ENCODE measurements around the gene NRIP3. TPM values are rescaled to one million over a fixed set of nuclear protein-coding genes. Genes with fewer than 3 reads are reported as not detected.

Gene NRIP3
- total RNA-seq, 2 donors from 2014 or later, result 0.95 to 1.2 TPM

GRCh38 chr11:9041747-9042146, 37.9 kb upstream of the NRIP3 start:
- no peak for DNase-seq
- no peak for TF ChIP-seq CTCF (conservative IDR thresholded peaks at IDR 0.05)
- WGBS, 2 experiments (ENCODE audit: insufficient coverage in 1 of 2, insufficient read length in 1 of 2), result 93% methylated on average over 2 of the region's 2 CpGs; no CpG with 5 or more reads in 1 of the 2 experiments
- no peaks in the 10 kb centered on the region for H3K9me3 Mint-ChIP-seq
- Histone ChIP-seq H3K9ac (ENCODE audit: extremely low read depth, low read length, poor library complexity, severe bottlenecking) (no peak overlapping the region), H3K27ac (ENCODE audit: low read depth, low read length) (no peak overlapping the region), H3K4me1 (ENCODE audit: control insufficient read depth, insufficient read depth, low read length) (no peaks in the 10 kb centered on the region), H3K9me3 (ENCODE audit: control insufficient read depth, low read length) (no peaks in the 10 kb centered on the region), H3K27me3 (ENCODE audit: control insufficient read depth, insufficient read depth, low read length, poor library complexity, severe bottlenecking) (peaks cover 7% of the 10 kb centered on the region), H3K36me3 (ENCODE audit: control insufficient read depth, insufficient read depth, low read length) (no peaks in the 10 kb centered on the region), H3K4me3 (ENCODE audit: low read length) (no peak overlapping the region)
- no peak overlapping the region for H3K4me3 Mint-ChIP-seq
- no peak overlapping the region for H3K27ac Mint-ChIP-seq
- peaks cover 10% of the 10 kb centered on the region for H3K4me1 Mint-ChIP-seq
- H3K36me3 Mint-ChIP-seq (ENCODE audit: low read depth), result no peaks in the 10 kb centered on the region
- H3K27me3 Mint-ChIP-seq (ENCODE audit: insufficient read depth), result no peaks in the 10 kb centered on the region

GRCh38 chr11:9040410-9040809, 36.6 kb upstream of the NRIP3 start:
- DNase-seq, result no peak
- Mint-ChIP-seq H3K9me3 (no peaks in the 10 kb centered on the region), H3K27me3 (ENCODE audit: insufficient read depth) (no peaks in the 10 kb centered on the region), H3K36me3 (ENCODE audit: low read depth) (no peaks in the 10 kb centered on the region), H3K4me1 (peaks cover 6% of the 10 kb centered on the region), H3K4me3 (no peak overlapping the region), H3K27ac (no peak overlapping the region)
- H3K9ac ChIP-seq (ENCODE audit: extremely low read depth, low read length, poor library complexity, severe bottlenecking), result no peak overlapping the region
- no peak for TF ChIP-seq CTCF (conservative IDR thresholded peaks at IDR 0.05)
- no peaks in the 10 kb centered on the region for H3K4me1 ChIP-seq (ENCODE audit: control insufficient read depth, insufficient read depth, low read length)
- WGBS, 2 experiments (ENCODE audit: insufficient coverage in 1 of 2, insufficient read length in 1 of 2), result 94 to 95% methylated on average over 7 to 9 of the region's 10 CpGs
- no peak overlapping the region for H3K27ac ChIP-seq (ENCODE audit: low read depth, low read length)
- H3K36me3 ChIP-seq (ENCODE audit: control insufficient read depth, insufficient read depth, low read length), result no peaks in the 10 kb centered on the region
- no peak overlapping the region for H3K4me3 ChIP-seq (ENCODE audit: low read length)
- H3K27me3 ChIP-seq (ENCODE audit: control insufficient read depth, insufficient read depth, low read length, poor library complexity, severe bottlenecking), result peaks cover 7% of the 10 kb centered on the region
- H3K9me3 ChIP-seq (ENCODE audit: control insufficient read depth, low read length), result no peaks in the 10 kb centered on the region

GRCh38 chr11:9039863-9040262, 36.1 kb upstream of the NRIP3 start:
- Histone ChIP-seq H3K4me3 (ENCODE audit: low read length) (no peak overlapping the region), H3K27ac (ENCODE audit: low read depth, low read length) (no peak overlapping the region), H3K36me3 (ENCODE audit: control insufficient read depth, insufficient read depth, low read length) (no peaks in the 10 kb centered on the region), H3K9ac (ENCODE audit: extremely low read depth, low read length, poor library complexity, severe bottlenecking) (no peak overlapping the region), H3K4me1 (ENCODE audit: control insufficient read depth, insufficient read depth, low read length) (no peaks in the 10 kb centered on the region), H3K27me3 (ENCODE audit: control insufficient read depth, insufficient read depth, low read length, poor library complexity, severe bottlenecking) (peaks cover 7% of the 10 kb centered on the region), H3K9me3 (ENCODE audit: control insufficient read depth, low read length) (no peaks in the 10 kb centered on the region)
- no peak for TF ChIP-seq CTCF (conservative IDR thresholded peaks at IDR 0.05)
- Mint-ChIP-seq H3K9me3 (no peaks in the 10 kb centered on the region), H3K4me1 (peaks cover 6% of the 10 kb centered on the region), H3K27ac (no peak overlapping the region), H3K36me3 (ENCODE audit: low read depth) (no peaks in the 10 kb centered on the region), H3K4me3 (no peak overlapping the region), H3K27me3 (ENCODE audit: insufficient read depth) (no peaks in the 10 kb centered on the region)
- 97 to 98% methylated on average over 13 to 18 of the region's 19 CpGs for WGBS, 2 experiments (ENCODE audit: insufficient coverage in 1 of 2, insufficient read length in 1 of 2)
- DNase-seq, result no peak
